HG02943 (cell line): ENCODE data around the gene LAD1.

Experiments
- ATAC-seq: cut with Tn5 transposase; IDR thresholded peaks from one replicate; pipeline ENCODE4 v1.9.1; 2021; ENCODE audit warnings: mild to moderate bottlenecking, low read depth, moderate library complexity; ENCODE audit not compliant: unreplicated experiment

LAD1 gene

GRCh38 chr1:201353186-201353940 lies 45.8 kb downstream of the LAD1 start:
- no peak for ATAC-seq

- no peak for ATAC-seq
These were observed 47.5 kb downstream of the LAD1 start for GRCh38 chr1:201351617-201352016.

GRCh38 chr1:201350884-201351283 lies 48.2 kb downstream of the LAD1 start:
- ATAC-seq: no peak

- no peak for ATAC-seq
These were observed 48.8 kb downstream of the LAD1 start for GRCh38 chr1:201350361-201350725.

- ATAC-seq: no peak
These were observed 50.0 kb downstream of the LAD1 start for GRCh38 chr1:201349092-201349491.

GRCh38 chr1:201348211-201348566 lies 50.9 kb downstream of the LAD1 start:
- ATAC-seq: no peak

GRCh38 chr1:201347498-201348210 lies 51.5 kb downstream of the LAD1 start:
- no peak for ATAC-seq

GRCh38 chr1:201346987-201347386 lies 52.1 kb downstream of the LAD1 start:
- ATAC-seq: no peak

- ATAC-seq: no peak
These were observed 52.7 kb downstream of the LAD1 start for GRCh38 chr1:201346337-201346939.

- ATAC-seq: no peak
These were observed 54.1 kb downstream of the LAD1 start for GRCh38 chr1:201345081-201345355.

- ATAC-seq: no peak
These were observed 54.7 kb downstream of the LAD1 start for GRCh38 chr1:201344206-201345080.

GRCh38 chr1:201341377-201341776 lies 57.7 kb downstream of the LAD1 start:
- ATAC-seq: no peak

GRCh38 chr1:201336711-201337450 lies 62.2 kb downstream of the LAD1 start:
- ATAC-seq: no peak

GRCh38 chr1:201335901-201336300 lies 63.2 kb downstream of the LAD1 start:
- no peak for ATAC-seq

GRCh38 chr1:201335174-201335870 lies 63.8 kb downstream of the LAD1 start:
- ATAC-seq: no peak

GRCh38 chr1:201334325-201335173 lies 64.6 kb downstream of the LAD1 start:
- ATAC-seq: no peak

- no peak for ATAC-seq
These were observed 66.3 kb downstream of the LAD1 start for GRCh38 chr1:201332616-201333335.

GRCh38 chr1:201332021-201332420 lies 67.1 kb downstream of the LAD1 start:
- ATAC-seq: no peak
